GM21381 (cell line): ENCODE results near the gene DPH6.
"Not testable (repeated sequence)": the region's sequence is repeated elsewhere in the genome, so short reads cannot be mapped to it uniquely, and the experiment has no call there.

Experiments used
- ATAC-seq: cut with Tn5 transposase; IDR thresholded peaks from one replicate; pipeline ENCODE4 v1.9.1; 2021; ENCODE audit warnings: mild to moderate bottlenecking, moderate library complexity; ENCODE audit not compliant: unreplicated experiment

Gene DPH6

DNA sequence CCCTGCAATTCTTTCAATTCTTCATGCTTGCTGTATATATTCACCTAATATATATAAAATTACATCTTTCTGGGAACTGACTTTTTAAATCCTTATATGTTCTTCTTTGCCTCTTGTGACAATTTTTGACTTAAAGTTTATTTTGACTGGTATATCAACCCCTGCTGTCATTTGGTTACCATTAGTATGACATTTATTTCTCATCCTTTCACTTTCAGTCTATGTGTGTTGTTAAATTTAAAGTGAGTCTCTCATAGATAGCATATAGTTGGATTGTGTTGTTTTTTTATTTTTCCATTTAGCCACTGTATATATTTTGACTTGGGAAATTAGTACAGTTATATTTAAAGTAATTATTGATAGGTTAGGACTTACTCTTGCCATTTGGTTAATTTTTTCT lies 194.9 kb downstream of the DPH6 start:
- ATAC-seq: no peak

DNA sequence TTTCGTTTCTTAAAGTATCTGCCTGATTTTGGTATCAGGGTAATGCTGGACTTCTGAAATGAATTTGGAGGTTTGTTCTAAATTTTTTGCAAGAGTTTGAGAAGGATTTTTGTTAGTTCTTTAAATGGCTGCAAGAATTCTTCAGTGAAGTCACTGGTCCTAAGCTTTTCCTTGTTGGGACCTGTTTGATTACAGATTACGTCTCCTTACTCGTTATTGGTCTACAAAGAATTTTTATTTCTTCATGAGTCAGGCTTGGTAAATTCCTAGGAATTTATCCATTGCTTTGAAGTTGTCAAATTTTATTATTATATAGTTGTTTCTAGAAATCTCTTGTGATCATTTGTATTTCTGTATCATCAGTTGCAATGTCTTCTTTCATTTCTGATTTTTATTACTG lies 196.0 kb downstream of the DPH6 start:
- ATAC-seq: no peak

DNA sequence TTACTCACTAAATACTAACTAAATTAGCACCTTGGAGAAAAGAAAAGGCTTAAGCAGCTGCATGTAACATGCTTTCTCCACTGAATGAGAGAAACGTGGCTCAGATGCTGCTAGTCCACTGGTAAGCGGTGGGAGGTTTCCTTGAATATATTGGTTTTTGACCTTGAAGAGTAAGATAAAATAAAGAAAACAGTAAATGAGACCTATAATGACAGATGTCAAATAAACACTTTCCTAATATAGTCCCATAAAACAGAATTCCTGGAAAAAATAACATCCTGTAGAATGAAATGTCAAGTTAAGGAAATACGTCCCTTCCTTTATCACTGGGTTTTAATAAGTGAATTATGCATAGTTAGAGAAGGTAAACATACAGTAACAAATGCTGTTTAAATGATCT lies 215.0 kb downstream of the DPH6 start:
- ATAC-seq: no peak

DNA sequence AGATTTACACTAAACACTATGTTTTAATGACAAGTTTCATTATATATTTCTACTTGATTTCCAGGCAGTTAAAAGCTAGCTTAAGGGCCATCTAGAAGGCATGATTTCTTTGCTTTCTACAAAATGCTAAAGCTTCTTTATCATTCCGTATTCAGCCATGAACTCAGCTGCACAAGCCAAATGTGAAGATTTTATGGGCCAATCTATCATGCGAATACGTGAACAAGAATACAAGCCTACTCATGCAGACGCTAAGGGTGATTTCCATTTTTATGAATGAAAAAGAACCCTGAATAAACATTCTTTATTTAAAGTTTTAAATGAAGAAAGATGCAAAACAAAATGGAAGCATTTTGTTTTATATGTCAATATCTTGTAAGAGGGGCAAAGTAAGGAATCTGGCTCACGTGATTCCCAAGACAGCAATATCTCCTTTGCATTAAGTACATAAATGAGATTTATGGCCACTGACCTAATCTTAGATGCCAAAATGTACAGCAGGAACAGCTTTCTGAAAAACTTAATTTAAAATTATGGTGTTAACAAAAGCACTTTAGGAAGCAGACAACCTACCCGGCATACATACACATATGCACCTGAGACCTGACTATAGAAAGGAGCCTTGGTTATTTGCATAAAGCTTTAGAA lies 215.8 kb downstream of the DPH6 start:
- no peak for ATAC-seq

DNA sequence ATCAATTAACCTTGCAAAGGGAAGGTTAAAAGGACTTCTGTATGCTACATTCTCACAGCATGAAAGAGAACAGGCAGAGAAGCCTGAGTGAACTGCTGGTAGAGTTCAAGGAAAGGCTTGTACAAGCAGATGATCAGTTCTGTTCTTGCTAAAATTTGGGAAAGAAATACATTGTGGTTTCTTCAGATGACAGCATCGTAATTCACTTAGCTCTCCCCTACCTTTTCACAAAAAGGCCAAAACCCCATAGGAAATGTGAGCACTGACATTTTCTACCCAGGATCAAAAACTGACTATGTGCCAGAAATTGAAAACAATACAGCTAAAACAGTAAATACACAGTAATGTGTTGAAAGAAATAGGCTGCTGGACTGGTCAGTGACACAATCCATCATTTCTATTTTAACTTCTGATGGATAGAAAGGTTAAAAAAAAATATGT lies 216.4 kb downstream of the DPH6 start:
- no peak for ATAC-seq

DNA sequence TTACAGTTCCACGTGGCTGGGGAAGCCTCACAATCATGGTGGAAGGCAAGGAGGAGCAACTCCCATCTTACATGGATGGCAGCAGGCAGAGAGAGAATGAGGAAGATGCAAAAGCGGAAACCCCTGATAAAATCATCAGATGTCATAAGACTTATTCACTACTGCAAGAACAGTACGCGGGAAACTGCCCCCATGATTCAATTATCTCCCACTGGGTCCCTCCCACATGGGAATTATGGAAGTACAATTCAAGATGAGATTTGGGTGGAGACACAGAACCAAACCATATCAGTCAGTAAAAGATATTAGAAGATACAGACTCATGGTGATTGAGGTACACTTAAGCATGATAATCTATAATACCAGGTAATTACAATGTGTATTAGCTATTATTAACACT lies 217.1 kb downstream of the DPH6 start:
- ATAC-seq: not testable (repeated sequence)

DNA sequence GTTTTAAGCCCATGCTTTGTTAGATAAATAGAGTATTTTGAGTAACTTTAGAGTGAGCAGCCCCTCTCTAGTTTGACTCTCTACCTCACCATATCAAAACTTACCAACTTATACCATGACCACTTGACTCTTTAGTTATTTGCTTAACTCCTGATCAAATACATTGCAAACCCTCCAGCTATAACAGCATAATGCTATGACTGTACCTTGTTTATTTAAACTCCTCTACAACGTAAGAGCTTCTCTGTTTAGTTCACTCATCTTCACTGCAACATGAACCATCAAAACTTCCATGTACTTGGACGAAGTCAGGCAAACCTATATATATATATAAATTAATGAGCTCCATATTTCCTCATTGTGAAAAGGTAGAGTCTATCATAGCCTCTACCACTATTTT lies 218.2 kb downstream of the DPH6 start:
- no peak for ATAC-seq

DNA sequence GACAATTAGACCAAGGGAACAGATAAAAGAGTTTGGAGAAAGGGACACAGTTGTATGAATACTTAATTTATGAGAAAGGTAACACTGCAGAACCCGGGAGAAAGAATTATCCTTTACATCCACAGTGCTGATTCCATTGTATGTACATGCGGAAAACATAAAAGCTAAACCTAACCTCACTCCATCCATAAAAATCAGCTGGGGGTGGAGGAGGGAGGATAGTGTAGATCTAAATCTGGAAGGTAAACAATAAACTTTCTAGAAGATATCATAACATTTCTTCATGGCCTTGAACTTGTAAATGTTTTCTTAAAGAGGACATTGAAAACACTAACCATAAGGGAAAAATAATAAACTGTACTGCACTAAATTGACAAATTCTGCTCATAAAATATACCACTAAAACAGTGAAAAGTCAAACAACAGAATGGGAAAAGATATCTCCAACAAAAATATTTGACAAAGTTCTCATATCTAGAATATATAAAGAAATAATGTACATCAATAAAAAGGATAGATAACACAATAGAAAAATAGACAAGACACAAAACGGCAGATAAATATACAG lies 220.5 kb downstream of the DPH6 start:
- no peak for ATAC-seq

DNA sequence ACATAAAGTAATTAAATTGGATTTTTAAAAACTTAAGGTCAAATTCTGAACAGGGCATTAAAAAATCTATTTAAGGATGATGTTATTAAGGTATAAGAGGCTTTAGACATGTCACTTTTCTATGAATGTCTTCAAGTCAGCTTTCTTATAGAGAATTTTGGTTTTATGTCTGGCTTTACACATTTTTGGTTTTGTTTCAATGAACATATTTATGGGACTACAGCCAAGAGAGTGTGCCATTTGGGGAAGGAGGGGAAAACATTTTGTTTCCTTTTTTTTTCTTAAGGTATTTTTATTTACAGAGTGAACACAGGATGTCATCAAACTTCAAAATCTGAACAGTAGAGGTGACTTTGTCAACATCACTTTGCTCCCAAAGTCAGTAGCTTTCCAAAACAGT lies 222.8 kb downstream of the DPH6 start:
- ATAC-seq: no peak

DNA sequence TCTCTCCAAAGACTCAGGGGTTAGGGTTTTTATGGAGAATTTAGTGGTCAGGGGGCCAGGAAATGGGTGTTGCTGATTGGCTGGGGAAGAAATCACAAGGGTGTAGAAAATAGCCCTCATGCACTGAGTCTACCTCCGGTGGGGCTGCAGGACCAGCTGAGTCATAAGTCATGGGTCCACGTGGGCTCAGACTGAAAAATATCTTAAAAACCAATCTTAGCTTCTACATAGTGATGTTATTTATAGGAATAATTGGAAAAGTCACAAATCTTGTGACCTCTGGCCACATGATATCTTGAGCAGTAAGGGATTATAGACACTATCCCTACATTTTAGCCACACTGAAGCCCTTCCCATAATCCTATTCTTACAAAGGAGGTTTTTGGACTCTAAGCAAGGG lies 224.0 kb downstream of the DPH6 start:
- ATAC-seq: no peak

DNA sequence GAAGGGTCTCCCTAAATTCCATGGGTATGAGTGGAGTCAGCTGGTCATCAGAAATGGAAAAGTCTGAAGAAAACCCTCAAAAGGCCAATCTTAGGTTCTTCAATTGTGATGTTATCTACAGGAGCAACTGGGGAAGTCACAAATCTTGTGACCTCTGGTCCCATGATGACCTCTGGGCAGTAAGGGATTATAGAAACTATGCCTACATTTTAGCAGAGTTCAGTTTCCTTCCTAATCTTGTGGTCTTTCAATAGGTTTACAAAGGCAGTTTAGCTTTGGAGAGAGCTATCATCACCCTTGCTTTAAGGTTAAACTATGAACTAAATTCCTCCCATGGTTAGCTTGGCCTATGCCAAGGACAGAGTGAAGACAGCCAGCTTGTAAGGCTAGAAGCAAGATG lies 225.1 kb downstream of the DPH6 start:
- no peak for ATAC-seq
